Hepatocyte (in vitro differentiated cells): ENCODE measurements around the gene MED16.
"Not testable (repeated sequence)": the region's sequence is repeated elsewhere in the genome, so short reads cannot be mapped to it uniquely, and the experiment has no call there.

Source experiments
- EZH2 ChIP-seq: fragments of 200-600 bp; sonication (generic); IDR thresholded peaks from 2 replicates; pipeline ENCODE4 v1.6.1; 2016; ENCODE audit warnings: antibody characterized with exemption, mild to moderate bottlenecking, borderline replicate concordance
- EZH2phosphoT487 ChIP-seq: fragments of 200-600 bp; sonication (generic); IDR thresholded peaks from one replicate; pipeline ENCODE4 v1.6.1; 2018; ENCODE audit warnings: antibody characterized with exemption, mild to moderate bottlenecking, low read depth, moderate library complexity; ENCODE audit not compliant: unreplicated experiment, severe bottlenecking
- TF ChIP-seq, protein P1 (sequence below): fragments of 200-600 bp; sonication (generic); IDR thresholded peaks from 2 replicates; pipeline ENCODE4 v1.5.1; 2016; ENCODE audit warnings: antibody characterized with exemption, mild to moderate bottlenecking; ENCODE audit not compliant: poor library complexity

DNA sequence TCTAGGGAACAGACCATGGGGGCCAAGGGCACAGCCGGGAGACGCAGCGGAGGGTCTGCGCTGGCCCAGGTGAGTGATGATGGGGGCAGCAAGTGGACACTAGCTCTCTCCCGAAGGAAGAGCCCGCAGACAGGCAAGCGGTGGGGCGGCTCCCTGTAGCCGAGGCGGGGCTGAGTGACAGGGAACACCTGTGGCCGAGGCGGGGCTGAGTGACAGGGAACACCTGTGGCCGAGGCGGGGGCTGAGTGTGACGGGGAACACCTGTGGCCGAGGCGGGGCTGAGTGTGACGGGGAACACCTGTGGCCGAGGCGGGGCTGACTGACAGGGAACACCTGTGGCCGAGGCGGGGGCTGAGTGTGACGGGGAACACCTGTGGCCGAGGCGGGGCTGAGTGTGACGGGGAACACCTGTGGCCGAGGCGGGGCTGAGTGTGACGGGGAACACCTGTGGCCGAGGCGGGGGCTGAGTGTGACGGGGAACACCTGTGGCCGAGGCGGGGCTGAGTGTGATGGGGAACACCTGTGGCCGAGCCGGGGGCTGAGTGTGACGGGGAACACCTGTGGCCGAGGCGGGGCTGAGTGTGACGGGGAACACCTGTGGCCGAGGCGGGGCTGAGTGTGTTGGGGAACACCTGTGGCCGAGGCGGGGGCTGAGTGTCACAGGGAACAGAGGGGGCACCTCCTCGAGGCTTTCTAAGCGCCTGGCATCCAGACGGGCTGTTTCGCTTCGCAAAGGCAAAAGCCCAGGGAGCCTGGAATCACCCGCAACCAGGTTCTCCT, 1.4 kb downstream of the MED16 start:
- TF ChIP-seq, protein P1, sequence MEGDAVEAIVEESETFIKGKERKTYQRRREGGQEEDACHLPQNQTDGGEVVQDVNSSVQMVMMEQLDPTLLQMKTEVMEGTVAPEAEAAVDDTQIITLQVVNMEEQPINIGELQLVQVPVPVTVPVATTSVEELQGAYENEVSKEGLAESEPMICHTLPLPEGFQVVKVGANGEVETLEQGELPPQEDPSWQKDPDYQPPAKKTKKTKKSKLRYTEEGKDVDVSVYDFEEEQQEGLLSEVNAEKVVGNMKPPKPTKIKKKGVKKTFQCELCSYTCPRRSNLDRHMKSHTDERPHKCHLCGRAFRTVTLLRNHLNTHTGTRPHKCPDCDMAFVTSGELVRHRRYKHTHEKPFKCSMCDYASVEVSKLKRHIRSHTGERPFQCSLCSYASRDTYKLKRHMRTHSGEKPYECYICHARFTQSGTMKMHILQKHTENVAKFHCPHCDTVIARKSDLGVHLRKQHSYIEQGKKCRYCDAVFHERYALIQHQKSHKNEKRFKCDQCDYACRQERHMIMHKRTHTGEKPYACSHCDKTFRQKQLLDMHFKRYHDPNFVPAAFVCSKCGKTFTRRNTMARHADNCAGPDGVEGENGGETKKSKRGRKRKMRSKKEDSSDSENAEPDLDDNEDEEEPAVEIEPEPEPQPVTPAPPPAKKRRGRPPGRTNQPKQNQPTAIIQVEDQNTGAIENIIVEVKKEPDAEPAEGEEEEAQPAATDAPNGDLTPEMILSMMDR = not testable (repeated sequence)
- not testable (repeated sequence) for TF ChIP-seq EZH2, EZH2phosphoT487
